Fibroblast of mammary gland (primary cell): ENCODE measurements around the gene TSPAN9.

Experiments used
- DNase-seq: peaks from one replicate; pipeline ENCODE4 v3.0.0-alpha.2; 2010; ENCODE audit warnings: low read depth
- H3K4me3 ChIP-seq: 2 replicates; pipeline ENCODE4 v1.5.1; 2011; ENCODE audit warnings: low read depth, mild to moderate bottlenecking, low read length, moderate library complexity; ENCODE audit not compliant: control insufficient read depth
- CTCF ChIP-seq: conservative IDR thresholded peaks from 2 replicates; pipeline ENCODE4 v1.5.1; 2011; ENCODE audit warnings: low read depth, low read length, inconsistent platforms; ENCODE audit not compliant: control insufficient read depth, insufficient read depth

The TSPAN9 gene

GRCh38 chr12:3119756-3120601 lies 42.8 kb downstream of the TSPAN9 start:
- no peak for TF ChIP-seq CTCF
- peak; percentile 30 for DNase-seq
- no peak overlapping the region for H3K4me3 ChIP-seq

GRCh38 chr12:3120701-3121100 lies 43.5 kb downstream of the TSPAN9 start:
- TF ChIP-seq CTCF: no peak
- DNase-seq: no peak
- no peak overlapping the region for H3K4me3 ChIP-seq

- no peak overlapping the region for H3K4me3 ChIP-seq
- peak; percentile 81 for DNase-seq
- peak; percentile 29 for TF ChIP-seq CTCF
Observed at GRCh38 chr12:3122841-3123678, 45.9 kb downstream of the TSPAN9 start.

- H3K4me3 ChIP-seq: no peak overlapping the region
- TF ChIP-seq CTCF: no peak
- DNase-seq: peak; percentile 59
Observed at GRCh38 chr12:3123729-3124128, 46.5 kb downstream of the TSPAN9 start.

GRCh38 chr12:3124917-3125316 lies 47.7 kb downstream of the TSPAN9 start:
- no peak for TF ChIP-seq CTCF
- DNase-seq: no peak
- no peak overlapping the region for H3K4me3 ChIP-seq

- no peak for DNase-seq
- no peak for TF ChIP-seq CTCF
Observed at GRCh38 chr12:3125674-3126073, 48.5 kb downstream of the TSPAN9 start.

More at GRCh38 chr12:3125674-3126073, 48.5 kb downstream of the TSPAN9 start:
- H3K4me3 ChIP-seq: no peak overlapping the region
